Measurements from ENCODE around the gene CCL21. TPM values are rescaled to one million over a fixed set of nuclear protein-coding genes. Genes with fewer than 3 reads are reported as not detected.

CCL21 gene
- total RNA-seq, 1 experiment from 2014 or later, result not detected

DNA sequence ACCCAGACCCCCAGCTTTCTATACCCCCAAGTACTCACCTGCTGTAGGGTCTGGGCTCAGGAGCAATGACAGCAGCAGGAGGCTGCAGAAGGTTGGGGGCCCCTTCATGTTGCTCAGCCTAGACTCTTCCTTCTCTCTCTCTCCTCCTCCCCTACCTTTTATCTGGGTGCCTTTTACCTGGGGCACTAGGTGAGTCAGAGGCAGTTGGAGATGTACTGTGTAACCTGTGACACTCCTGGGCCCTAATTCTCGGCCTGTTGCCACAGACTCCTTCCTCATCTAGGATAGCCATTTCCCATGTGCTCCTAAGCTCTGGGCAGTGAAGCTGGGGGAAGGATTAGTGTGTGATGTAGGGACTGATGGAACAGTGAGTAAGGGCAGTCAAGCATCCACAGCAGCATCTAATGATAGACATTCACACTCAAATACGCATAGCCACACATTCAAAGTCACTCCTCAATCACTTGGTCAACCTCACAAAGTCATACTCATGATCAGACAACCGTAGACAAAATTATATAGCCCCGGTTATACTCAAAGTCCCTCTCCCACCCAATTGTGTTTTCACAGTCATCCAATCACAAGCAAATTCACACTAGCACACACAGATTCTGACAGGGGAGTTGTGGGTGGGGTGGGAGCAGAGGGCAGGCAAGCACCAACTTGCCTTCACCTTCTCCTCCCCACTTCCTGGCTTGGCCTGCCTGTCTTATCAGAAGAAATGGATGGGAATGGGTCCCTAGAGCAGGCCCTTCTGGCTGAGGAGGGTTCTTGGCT, 47.2 kb downstream of the CCL21 start, which contains the start of gene CCL27:
Gene CCL27 (minus strand): TSS at position 132 of the 777 bp plus-strand sequence. CDS start 24 bp downstream, at position 108.
- no peak for TF ChIP-seq TCF7L2 (IDR thresholded peaks at IDR 0.05; ENCODE audit: low read depth, low read length)
- TF ChIP-seq, protein P1, sequence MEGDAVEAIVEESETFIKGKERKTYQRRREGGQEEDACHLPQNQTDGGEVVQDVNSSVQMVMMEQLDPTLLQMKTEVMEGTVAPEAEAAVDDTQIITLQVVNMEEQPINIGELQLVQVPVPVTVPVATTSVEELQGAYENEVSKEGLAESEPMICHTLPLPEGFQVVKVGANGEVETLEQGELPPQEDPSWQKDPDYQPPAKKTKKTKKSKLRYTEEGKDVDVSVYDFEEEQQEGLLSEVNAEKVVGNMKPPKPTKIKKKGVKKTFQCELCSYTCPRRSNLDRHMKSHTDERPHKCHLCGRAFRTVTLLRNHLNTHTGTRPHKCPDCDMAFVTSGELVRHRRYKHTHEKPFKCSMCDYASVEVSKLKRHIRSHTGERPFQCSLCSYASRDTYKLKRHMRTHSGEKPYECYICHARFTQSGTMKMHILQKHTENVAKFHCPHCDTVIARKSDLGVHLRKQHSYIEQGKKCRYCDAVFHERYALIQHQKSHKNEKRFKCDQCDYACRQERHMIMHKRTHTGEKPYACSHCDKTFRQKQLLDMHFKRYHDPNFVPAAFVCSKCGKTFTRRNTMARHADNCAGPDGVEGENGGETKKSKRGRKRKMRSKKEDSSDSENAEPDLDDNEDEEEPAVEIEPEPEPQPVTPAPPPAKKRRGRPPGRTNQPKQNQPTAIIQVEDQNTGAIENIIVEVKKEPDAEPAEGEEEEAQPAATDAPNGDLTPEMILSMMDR (IDR thresholded peaks at IDR 0.05), result no peak
- TF ChIP-seq POLR2AphosphoS5 (IDR thresholded peaks at IDR 0.05; ENCODE audit: low read depth, low read length), result no peak
- TF ChIP-seq, protein P2, sequence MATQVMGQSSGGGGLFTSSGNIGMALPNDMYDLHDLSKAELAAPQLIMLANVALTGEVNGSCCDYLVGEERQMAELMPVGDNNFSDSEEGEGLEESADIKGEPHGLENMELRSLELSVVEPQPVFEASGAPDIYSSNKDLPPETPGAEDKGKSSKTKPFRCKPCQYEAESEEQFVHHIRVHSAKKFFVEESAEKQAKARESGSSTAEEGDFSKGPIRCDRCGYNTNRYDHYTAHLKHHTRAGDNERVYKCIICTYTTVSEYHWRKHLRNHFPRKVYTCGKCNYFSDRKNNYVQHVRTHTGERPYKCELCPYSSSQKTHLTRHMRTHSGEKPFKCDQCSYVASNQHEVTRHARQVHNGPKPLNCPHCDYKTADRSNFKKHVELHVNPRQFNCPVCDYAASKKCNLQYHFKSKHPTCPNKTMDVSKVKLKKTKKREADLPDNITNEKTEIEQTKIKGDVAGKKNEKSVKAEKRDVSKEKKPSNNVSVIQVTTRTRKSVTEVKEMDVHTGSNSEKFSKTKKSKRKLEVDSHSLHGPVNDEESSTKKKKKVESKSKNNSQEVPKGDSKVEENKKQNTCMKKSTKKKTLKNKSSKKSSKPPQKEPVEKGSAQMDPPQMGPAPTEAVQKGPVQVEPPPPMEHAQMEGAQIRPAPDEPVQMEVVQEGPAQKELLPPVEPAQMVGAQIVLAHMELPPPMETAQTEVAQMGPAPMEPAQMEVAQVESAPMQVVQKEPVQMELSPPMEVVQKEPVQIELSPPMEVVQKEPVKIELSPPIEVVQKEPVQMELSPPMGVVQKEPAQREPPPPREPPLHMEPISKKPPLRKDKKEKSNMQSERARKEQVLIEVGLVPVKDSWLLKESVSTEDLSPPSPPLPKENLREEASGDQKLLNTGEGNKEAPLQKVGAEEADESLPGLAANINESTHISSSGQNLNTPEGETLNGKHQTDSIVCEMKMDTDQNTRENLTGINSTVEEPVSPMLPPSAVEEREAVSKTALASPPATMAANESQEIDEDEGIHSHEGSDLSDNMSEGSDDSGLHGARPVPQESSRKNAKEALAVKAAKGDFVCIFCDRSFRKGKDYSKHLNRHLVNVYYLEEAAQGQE (IDR thresholded peaks at IDR 0.05; ENCODE audit: insufficient read depth in 1 of 2, low read depth in 2 of 2, low read length in 1 of 2), result no peak
- TF ChIP-seq SIN3A (IDR thresholded peaks at IDR 0.05; ENCODE audit: borderline replicate concordance, insufficient read depth, low read depth, low read length), result no peak
- Histone ChIP-seq H3K4me3 (ENCODE audit: low read depth in 2 of 2, low read length in 2 of 2) (no peak within 1 kb of the TSS), H3K27ac (ENCODE audit: low read length) (no peak within 1 kb of the TSS), H3K27me3 (ENCODE audit: control insufficient read depth, insufficient read depth, low read length) (no peaks in the 10 kb centered on the region), H3K9me3 (ENCODE audit: control insufficient read depth, insufficient read depth, low read depth, low read length) (no peaks in the 10 kb centered on the region), H3K36me3 (ENCODE audit: control insufficient read depth, insufficient read depth, low read length) (no peaks in the 10 kb centered on the region), H3K4me1 (ENCODE audit: control insufficient read depth, insufficient read depth, low read length) (peaks cover 8% of the 10 kb centered on the region; the same call in 1 of the 2 replicates)
- ATAC-seq (no peak), DNase-seq (ENCODE audit: low read depth, low spot score) (no peak)
- intact Hi-C loops (cut with micrococcal nuclease; ENCODE audit: unreplicated experiment) (no loop called here), in situ Hi-C loops (cut with HindIII; ENCODE audit: low pct_unique_long_range_greater_than_20kb, low sequenced_read_pairs) (no loop called here)
- no TSS peak for BruUV-seq (replicated peaks)
- ChIA-PET POLR2A (no interaction called here), CTCF (interaction anchor here (0.6 kb wide), 1 partner anchor 30 kb away, joined by 9 read pairs; no protein-coding TSS in a partner anchor)

DNA sequence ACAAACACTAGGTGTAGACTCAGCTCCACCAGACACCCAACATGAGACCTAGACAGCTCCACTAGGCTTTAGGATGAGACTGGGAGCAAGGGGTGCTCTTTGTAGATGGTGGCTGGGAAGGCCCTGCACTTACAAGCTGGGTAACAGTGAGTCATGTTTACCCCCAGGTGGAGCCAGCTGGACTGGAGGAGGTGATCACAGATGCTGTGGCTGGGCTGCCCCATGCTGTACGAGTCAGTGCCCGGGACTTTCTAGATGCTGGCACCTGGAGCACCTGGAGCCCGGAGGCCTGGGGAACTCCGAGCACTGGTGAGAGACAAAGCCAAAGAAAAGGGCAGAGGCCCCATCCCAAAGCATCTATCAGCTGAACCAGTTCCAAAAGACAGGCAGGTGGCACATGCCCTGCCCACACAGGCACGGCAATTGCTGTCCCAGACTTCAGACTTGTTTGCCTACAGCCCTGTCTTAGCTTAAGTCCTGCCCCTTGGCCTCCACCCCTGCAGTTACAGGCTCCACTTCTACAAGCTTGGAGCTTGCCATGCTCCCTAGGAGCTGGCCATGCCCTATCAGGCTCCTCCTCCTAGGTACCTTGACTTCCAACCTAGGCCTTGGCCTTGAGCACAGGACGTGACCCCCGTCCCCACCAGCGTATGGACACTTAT, 50.2 kb downstream of the CCL21 start:
- H3K27me3 ChIP-seq (ENCODE audit: control insufficient read depth, insufficient read depth, low read length), result no peaks in the 10 kb centered on the region
- ChIA-PET POLR2A (no interaction called here), CTCF (interaction anchor here (1.9 kb wide), 1 partner anchor 13 kb away, joined by 4 read pairs; the partner anchor contains the start of gene GALT)
- TF ChIP-seq SIN3A (IDR thresholded peaks at IDR 0.05; ENCODE audit: borderline replicate concordance, insufficient read depth, low read depth, low read length) (no peak), POLR2AphosphoS5 (IDR thresholded peaks at IDR 0.05; ENCODE audit: low read depth, low read length) (no peak), TCF7L2 (IDR thresholded peaks at IDR 0.05; ENCODE audit: low read depth, low read length) (no peak)
- TF ChIP-seq, protein P2 (IDR thresholded peaks at IDR 0.05; ENCODE audit: insufficient read depth in 1 of 2, low read depth in 2 of 2, low read length in 1 of 2), result no peak
- TF ChIP-seq, protein P1 (IDR thresholded peaks at IDR 0.05), result no peak
- DNase-seq (ENCODE audit: low read depth, low spot score) (no peak), ATAC-seq (peak; percentile 19; the same call in 1 of the 2 replicates)
- H3K4me1 ChIP-seq (ENCODE audit: control insufficient read depth, insufficient read depth, low read length), result peaks cover 8% of the 10 kb centered on the region; the same call in 1 of the 2 replicates
- no TSS peak for BruUV-seq (replicated peaks)
- in situ Hi-C loops (cut with HindIII; ENCODE audit: low pct_unique_long_range_greater_than_20kb, low sequenced_read_pairs) (no loop called here), intact Hi-C loops (cut with micrococcal nuclease; ENCODE audit: unreplicated experiment) (no loop called here)
- H3K36me3 ChIP-seq (ENCODE audit: control insufficient read depth, insufficient read depth, low read length), result no peaks in the 10 kb centered on the region
- H3K27ac ChIP-seq (ENCODE audit: low read length), result no peak overlapping the region
- no peak overlapping the region for H3K4me3 ChIP-seq (ENCODE audit: low read depth in 2 of 2, low read length in 2 of 2)
- no peaks in the 10 kb centered on the region for H3K9me3 ChIP-seq (ENCODE audit: control insufficient read depth, insufficient read depth, low read depth, low read length)
